ENCODE results near the gene PANK1. TPM values are rescaled to one million over a fixed set of nuclear protein-coding genes. Genes with fewer than 3 reads are reported as not detected.

The PANK1 gene
- total and polyA plus RNA-seq, 8 donors, result 9.4 to 21.1 (median 17.5) TPM

Small RNA genes within 50 kb of the gene (microRNA-seq; reads per million reads assigned to microRNA genes)
- 288 to 444 reads per million in 2 donors for gene MIR107

Other genes with a start within 250 kb of the PANK1 start
- 10 to 100 TPM; 21.4 to 26.3 TPM for gene IFIT5, start 230.7 kb downstream of the PANK1 start, total RNA-seq
- gene IFIT5, start 230.7 kb downstream of the PANK1 start, polyA plus RNA-seq (ENCODE audit: insufficient read length in 6 of 6), result 10 to 100 TPM; 14.0 to 20.0 (median 17.8) TPM
- gene SLC16A12, start 109.6 kb downstream of the PANK1 start, total RNA-seq, result 1 to 10 TPM; 1.5 to 6.3 TPM
- 1 to 10 TPM in 3 of 6 donors, under 1 TPM in 3; 0.90 to 1.7 (median 1.1) TPM for gene SLC16A12, start 109.6 kb downstream of the PANK1 start, polyA plus RNA-seq (ENCODE audit: insufficient read length in 6 of 6)
- gene KIF20B, start 56.3 kb upstream of the PANK1 start, total RNA-seq, result 10 to 100 TPM in 1 of 2 donors, 1 to 10 TPM in 1; 10.0 to 10.9 TPM
- gene KIF20B, start 56.3 kb upstream of the PANK1 start, polyA plus RNA-seq (ENCODE audit: insufficient read length in 6 of 6), result 10 to 100 TPM; 11.3 to 26.9 (median 19.1) TPM